GM19099 (cell line): ENCODE results near the gene PRR5L.

Experiments used
- POLR2A ChIP-seq: IDR thresholded peaks from 3 replicates; pipeline ENCODE4 v1.6.1; 2011; ENCODE audit warnings: low read depth; ENCODE audit not compliant: insufficient read length; ENCODE audit errors: extremely low read depth

PRR5L gene

DNA sequence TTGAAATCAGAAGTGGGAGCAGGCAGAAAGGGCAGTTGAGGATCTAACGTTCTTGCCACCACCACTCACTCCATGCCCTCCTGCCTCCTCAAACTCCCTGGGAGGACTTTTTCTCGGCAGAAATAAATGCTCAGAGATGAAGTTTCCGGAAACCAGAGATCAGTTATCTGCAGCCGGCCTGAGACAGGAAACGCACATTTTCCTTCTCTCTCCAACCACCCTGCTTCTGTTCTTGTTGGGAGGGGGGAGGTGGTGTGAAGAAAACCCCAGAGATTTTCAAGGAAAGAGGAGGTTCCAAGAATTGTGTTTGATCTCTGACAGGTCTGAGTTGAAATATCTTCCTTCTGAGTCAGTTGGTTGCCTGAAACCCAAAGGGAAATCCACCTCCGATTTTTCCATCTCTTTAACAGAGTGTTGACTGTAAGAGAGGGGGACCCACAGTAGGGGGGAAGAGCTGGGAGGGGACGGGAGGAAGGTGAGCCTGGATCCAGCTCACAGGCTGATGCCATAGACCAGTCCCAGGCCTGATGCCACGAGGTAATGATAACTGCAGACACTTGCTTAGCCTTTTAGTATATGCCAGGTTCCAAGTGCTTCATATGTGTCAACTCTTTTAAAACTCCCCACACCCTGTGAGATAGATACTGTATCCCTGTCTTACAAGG lies 113.2 kb downstream of the PRR5L start:
- no peak for TF ChIP-seq POLR2A

DNA sequence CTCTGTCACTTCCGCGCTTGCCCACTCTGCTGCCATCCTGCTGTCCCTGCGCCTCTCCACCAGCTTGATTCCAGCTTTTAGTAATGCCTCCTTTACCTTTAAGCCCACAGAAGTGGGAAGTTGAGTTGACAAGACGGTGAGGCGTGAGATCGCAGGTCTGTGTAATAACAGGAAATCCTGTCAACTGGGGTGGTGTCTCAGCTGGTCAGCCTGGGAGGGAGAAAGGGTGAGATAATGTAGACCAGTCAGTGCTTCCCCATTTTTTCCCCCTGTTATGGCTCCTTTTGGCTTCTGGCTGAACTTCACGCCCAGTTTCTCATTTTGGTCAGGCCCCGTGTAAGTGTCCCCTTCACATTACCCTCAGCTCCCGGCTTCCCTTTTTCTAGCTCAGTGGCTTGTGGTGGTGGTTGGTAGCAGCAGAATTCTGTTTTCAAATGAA lies 115.1 kb downstream of the PRR5L start:
- no peak for TF ChIP-seq POLR2A

DNA sequence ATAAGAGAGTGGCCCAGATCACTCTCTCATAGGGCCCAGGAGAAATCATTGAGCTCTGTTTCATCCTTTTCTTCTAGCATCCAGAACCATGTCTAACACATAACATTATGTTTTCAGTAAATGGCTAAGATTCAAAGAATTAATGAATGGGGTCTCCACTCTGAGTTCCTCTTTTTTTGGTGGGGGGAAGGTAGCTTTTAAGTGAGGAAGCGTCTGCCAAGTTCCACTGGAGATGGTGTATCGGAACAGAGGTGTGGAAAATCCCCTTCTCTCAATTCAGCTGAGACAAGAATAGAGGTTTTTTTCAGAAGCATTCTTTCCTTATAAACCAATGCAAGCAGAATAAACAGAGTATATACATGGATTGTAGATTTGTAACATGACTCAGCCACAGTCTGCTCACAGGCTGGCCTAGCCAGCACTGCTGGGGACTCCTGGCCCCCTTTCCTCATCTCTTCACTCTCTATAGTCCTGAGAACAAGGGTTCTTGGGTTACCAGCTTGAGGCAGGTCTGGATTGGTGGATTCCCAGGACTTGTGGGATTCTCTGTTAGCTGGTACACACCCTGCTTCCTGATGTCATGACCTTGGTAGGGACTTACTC lies 116.8 kb downstream of the PRR5L start:
- no peak for TF ChIP-seq POLR2A

DNA sequence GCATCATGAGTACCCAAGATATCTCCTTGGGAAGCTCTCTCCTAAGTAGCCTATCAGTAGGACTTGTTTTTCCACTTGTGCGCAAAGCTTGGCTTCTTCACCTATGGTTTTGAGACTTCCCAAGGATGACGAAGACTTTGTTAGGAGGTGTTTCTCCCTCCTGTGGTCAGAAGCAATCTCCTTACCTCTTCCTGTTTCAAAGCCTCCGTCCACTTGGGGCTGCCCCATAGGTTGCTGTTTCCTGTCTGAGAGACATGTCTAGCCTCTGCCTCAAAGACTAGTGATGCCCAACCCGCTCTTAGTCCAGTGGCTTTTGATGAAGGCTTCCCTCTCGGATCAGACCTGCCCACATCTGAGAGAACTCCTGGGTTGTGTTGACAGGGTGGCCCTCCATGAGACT lies 121.1 kb downstream of the PRR5L start:
- TF ChIP-seq POLR2A, result no peak

DNA sequence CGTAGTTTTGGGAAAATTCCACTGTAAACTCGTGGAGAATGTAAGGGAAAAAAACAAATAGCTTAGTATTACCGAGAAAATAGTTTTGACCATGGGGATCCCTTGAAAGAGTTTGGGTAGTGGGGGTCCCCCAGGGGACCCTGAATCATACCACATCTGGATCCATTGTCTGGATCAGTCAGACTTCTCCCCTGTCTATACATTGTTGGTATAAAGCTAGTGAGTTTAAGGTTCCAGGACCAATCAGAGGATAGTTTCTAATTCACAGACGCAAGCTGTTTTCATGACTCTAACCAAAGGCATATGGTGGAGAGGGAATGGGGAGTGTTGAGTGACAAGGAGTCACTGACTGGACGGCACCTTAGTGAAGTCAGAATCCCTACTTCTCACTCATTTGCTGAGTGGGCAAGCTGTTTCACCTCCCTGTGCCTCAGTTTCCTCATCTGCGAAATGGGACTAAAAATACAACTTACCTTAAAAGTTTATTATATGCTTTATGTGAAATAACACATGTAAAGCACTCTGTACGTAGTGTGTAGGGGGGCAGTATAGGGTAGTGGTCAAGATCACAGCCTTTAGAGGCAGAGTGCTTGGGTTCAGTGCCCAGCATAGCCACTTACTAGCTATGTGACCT lies 123.8 kb downstream of the PRR5L start:
- TF ChIP-seq POLR2A, result no peak

DNA sequence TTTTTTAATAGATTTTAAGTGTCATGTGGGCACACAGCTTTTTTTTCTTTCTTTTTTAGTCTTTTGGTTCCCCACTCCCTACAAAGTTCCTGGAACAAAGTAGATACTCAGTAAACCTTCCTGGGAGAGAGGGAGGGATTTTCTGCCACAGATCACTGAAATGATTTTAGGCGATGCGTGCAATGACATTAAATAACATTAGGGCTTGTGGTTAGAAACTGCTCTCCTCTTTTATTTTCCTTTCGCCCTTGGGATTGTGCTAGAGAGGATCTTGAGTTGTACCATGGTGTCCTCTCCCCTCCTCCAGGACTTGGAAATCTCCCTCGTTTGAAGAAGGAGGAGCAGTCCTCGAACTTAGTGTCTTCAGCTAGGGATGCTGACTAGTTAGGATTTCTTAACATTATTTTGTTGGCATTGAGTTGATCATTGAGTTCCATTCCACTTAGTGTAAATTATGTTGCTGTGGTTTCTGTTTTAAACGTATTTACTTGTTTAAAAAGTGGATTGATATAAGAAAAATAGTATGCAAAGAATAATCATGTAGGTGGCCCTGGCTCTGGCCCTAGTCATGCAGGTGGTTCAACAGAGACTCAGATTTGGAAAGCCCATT lies 125.6 kb downstream of the PRR5L start:
- TF ChIP-seq POLR2A, result no peak

DNA sequence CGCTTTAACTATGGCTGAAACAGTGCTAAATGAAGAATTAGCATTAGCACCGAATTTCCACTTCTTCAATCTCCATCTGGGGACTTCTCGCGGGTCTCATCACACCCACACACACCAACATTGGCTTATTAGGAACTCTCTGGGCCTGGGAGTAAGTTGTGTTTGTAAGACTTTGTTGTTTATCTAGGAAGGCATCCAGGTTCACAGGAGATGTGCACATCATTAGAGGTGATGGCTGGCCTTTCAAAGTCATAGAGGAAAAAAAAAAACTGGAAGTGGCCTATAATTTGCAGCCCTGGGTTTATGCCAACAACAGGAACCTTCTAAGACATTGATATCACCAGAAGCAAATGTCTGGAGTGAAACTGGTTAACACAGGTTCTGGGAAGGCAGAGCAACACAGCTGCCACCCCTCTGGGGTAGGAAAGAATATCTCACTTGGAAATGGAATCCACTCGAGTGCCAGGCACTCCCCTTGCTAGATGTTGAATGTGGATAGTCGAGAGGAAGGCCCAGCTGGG lies 129.5 kb downstream of the PRR5L start:
- no peak for TF ChIP-seq POLR2A

DNA sequence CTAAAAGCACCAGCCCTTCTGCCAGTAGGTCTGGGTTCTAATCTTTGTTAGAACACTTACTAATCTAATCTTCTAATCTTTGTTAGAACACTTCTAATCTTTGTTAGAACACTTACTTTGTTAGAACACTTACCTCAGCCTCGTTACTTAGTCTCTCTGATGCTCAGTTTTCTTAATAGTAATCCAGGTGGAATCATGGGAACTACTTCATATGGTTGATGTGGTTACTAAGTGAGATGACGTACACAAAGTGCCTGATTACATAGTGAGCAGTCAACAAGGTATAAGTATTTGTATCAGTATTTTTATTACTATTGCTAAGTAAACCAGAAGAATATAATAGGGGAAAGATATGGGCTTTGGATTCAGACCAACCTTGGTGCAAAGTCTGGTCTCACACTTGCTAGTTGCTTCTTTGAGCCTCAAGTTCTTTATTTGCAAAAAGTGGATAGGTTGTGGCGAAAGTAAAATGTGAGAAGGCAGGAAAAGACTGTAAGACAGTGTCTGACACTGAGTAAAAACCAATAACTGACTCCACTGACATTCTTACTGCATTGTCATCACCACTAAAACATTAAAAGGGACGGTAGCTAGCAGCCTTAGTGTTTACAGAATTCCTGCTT lies 130.2 kb downstream of the PRR5L start:
- no peak for TF ChIP-seq POLR2A

DNA sequence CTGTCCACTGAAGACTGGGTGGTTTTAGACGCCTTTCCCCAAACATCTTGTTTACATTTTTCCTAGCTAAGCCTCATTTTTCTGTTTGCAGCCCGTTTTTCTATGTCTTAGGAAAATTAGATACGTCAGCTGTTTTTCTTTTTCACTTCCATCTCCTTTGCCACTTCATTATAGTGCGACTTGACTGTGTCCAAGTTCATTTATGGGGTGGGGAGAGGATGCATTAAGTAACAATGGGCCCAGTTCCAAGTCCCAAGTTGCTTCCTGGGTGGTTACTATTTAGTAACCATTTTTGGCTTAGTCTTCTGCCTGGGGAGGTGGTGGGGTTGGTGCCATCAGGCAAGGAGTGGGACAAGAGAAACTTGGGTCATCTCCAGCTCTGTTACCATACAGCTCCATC lies 131.0 kb downstream of the PRR5L start:
- no peak for TF ChIP-seq POLR2A

DNA sequence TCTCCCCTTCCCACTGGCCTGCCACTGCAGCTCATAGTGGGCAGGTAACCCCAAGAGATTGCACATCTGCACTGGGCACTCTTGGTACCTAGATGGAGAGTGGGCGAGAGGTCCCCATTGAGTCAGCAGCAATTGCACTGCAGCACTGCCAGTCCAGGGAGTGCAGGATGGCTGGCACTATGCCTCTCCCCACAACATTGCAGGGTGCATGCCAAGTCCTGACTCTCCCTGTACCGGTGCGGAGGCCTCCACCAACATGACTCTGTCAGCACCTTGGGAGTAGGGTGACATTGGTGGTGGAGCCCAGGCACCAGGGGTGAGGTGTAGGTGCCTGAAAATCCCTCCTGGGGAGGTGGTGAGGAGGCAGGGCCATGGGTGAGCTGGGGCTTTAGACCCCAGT lies 131.8 kb downstream of the PRR5L start:
- no peak for TF ChIP-seq POLR2A

DNA sequence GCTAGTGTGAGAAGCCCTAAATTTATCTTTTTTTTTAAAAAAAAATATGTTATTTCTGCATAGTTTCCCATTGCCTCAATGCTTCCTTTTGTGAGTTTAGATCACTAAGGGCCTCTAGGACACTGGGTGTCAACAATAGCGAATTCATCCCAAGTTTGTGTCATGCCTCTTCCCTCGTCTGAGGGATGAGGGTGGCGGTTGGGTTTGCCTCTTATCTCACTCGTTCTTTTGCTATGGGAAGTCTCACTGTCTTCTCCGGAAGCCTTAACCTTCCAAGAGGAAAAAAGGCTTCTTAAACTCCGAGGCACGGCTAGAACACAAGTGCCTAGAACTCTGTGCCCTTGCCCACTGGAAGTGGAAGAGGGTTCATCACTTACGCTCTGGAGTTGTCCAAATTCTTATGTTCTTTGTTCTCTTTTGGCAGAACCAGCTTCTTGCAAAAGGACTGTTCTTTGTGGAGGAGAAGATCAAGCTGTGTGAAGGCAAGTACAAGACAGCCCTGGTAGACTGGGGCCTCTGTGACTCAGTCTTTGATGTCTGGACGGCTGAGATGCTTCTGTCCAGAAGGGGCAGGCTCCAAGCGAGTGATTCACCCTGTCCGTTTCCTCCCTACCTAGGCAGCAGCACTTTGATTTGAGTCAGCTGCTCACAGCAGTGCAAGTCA lies 135.5 kb downstream of the PRR5L start:
- TF ChIP-seq POLR2A, result no peak

DNA sequence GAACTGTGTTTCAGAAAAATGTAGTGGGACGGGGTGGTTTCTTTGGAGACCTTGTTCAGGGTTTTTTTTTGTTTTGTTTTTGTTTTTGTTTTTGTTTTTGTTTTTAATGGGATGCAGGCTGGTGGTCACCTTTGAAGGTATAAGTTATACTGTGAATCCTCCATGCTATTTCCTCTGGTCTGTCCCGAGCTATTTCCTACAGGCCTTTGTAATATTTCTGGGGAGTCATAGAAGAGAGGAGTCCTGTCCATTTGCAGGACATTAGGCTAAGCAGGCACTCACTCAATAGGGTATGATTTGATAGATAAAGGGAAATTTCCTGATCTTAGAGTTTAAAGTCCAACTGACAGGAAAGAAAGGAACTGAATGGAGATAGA lies 136.0 kb downstream of the PRR5L start:
- TF ChIP-seq POLR2A, result no peak

DNA sequence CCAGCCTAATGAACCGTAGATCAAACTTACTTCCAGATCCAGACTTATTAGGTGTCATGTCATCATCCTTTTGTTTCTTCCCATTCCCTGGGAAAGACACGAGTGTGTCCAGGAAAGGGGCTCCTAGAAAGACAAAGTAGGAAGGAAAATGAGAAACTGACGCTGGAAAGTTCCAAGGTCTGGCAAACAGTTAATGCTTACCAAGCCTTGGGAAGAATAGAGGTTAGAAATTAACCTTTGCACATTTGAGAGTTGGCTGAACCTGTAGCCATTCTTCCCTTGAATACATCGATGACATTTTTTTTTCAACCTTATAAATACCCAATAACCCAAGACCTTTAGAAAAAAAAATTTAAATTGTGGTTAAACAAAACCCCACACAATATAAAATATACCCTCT lies 136.7 kb downstream of the PRR5L start:
- no peak for TF ChIP-seq POLR2A

DNA sequence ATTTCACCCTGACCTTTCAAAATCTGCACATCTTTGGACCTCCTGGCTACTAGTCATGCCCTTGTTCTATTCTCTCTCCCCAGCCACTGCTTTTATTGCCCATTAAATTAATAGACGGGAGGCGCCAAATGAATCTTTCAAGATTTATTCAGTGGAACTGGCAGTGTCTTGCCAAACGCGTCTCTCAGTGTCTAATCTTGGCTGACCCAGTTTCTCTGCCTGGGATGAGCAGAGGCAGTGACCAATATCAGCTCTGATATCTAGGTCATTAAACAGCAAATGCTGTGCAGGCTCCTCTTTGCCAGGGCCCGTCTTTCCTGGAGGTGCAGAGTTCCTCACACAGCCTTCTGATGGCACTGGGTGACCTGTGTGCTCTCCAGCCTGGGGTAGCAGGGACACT lies 140.0 kb downstream of the PRR5L start:
- TF ChIP-seq POLR2A, result no peak

DNA sequence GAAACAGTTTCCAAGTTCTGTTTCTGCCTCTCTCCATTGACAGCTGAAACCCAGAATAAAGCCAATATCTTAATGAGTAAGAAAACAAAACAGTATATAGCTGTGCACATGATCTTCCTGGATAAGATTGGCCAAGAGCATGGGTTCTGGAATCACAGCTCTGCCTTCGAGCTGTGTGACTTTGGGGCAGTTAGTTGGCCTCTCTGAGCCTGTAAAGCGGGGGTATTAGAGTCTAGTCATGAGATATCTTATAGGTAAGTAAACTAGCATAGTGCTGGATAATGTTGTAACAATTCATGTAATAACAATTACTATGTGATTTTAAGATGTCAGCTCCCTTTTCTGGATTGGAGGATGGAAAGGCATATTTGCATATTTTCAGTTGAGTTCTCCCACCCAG lies 140.5 kb downstream of the PRR5L start:
- no peak for TF ChIP-seq POLR2A
